H1 (cell line): ENCODE measurements around the gene PCNX3. TPM values are rescaled to one million over a fixed set of nuclear protein-coding genes. Genes with fewer than 3 reads are reported as not detected.

Experiments used
- CTCF ChIA-PET: fragments of 300-600 bp; sonication (Branson Sonifier 250); formaldehyde crosslinking; loops from one replicate; lab custom pipeline; 2021; ENCODE audit not compliant: partially characterized antibody; lab: Charles Lee
- POLR2A ChIA-PET: fragments of 300-600 bp; sonication (Branson Sonifier 250); formaldehyde crosslinking; loops from one replicate; lab custom pipeline; 2021; ENCODE audit warnings: inconsistent platforms; ENCODE audit not compliant: partially characterized antibody; lab: Charles Lee
- DNase-seq, 2 experiments: peaks; one replicate each; pipeline versions ENCODE4 v3.0.0 to v3.0.0-alpha.2; 2010 to 2022; ENCODE audit warnings: low spot score in 2 of 2, low read depth in 1 of 2, mixed read lengths in 1 of 2
- FAIRE-seq: peaks from 2 replicates; lab custom pipeline; 2011; peaks lifted over from hg19 to GRCh38; lab: Jason Lieb, UNC
- H2AFZ ChIP-seq: 2 replicates; pipeline ENCODE4 v1.8.1; 2012; ENCODE audit warnings: low read length, inconsistent platforms
- H2AK5ac ChIP-seq: 2 replicates; pipeline ENCODE4 v1.6.1; 2013; ENCODE audit warnings: low read depth, low read length
- H2BK120ac ChIP-seq: replicated peaks from 2 replicates; pipeline ENCODE3; 2013; ENCODE audit warnings: low read depth, low read length, inconsistent platforms
- H2BK12ac ChIP-seq: 2 replicates; pipeline ENCODE4 v1.6.1; 2013; ENCODE audit warnings: low read depth, low read length
- H2BK15ac ChIP-seq: 2 replicates; pipeline ENCODE4 v1.6.1; 2013; ENCODE audit warnings: low read length
- H2BK20ac ChIP-seq: 2 replicates; pipeline ENCODE4 v1.6.1; 2013; ENCODE audit warnings: low read length
- H2BK5ac ChIP-seq: 2 replicates; pipeline ENCODE4 v1.6.1; 2013; ENCODE audit warnings: low read depth, low read length
- H3K14ac ChIP-seq: 2 replicates; pipeline ENCODE4 v1.6.1; 2013; ENCODE audit warnings: inconsistent platforms; ENCODE audit not compliant: insufficient read length
- H3K18ac ChIP-seq: 2 replicates; pipeline ENCODE4 v1.6.1; 2013; ENCODE audit warnings: low read length; ENCODE audit errors: extremely low read depth
- H3K23ac ChIP-seq: 2 replicates; pipeline ENCODE4 v1.6.1; 2013; ENCODE audit warnings: inconsistent platforms; ENCODE audit not compliant: insufficient read length
- H3K23me2 ChIP-seq: 2 replicates; pipeline ENCODE4 v1.6.1; 2013; ENCODE audit warnings: low read depth, low read length
- H3K27ac ChIP-seq: 2 replicates; pipeline ENCODE4 v1.6.1; 2011; ENCODE audit warnings: low read depth, low read length, inconsistent platforms
- H3K27me3 ChIP-seq, 4 experiments: replicated peaks in 1 of 4; 1 replicate in 1 of 4; 2 replicates in 3 of 4; pipeline versions ENCODE4 v1.6.1 to v1.8.1; 2011 to 2013; ENCODE audit warnings: low read length in 3 of 4, mild to moderate bottlenecking in 3 of 4, inconsistent platforms in 2 of 4, mixed read lengths in 2 of 4, moderate library complexity in 1 of 4; ENCODE audit not compliant: control insufficient read depth in 3 of 4, insufficient read depth in 3 of 4; ENCODE audit errors: extremely low read depth in 1 of 4
- H3K36me3 ChIP-seq, 4 experiments: 2 replicates each; pipeline versions ENCODE4 v1.6.1 to v1.8.1; 2011 to 2013; ENCODE audit warnings: mild to moderate bottlenecking in 4 of 4, low read length in 3 of 4, moderate library complexity in 2 of 4, control low read depth in 1 of 4, inconsistent platforms in 1 of 4; ENCODE audit not compliant: insufficient read depth in 4 of 4, control insufficient read depth in 2 of 4
- H3K4ac ChIP-seq: replicated peaks from 2 replicates; pipeline ENCODE3; 2013; ENCODE audit warnings: low read length, low read depth, mixed read lengths, inconsistent platforms; ENCODE audit not compliant: insufficient read length
- H3K4me1 ChIP-seq, 4 experiments: replicated peaks in 1 of 4; 1 replicate in 1 of 4; 2 replicates in 3 of 4; pipeline versions ENCODE4 v1.6.1 to v1.8.1; 2011 to 2013; ENCODE audit warnings: low read length in 3 of 4, inconsistent platforms in 2 of 4, mixed read lengths in 1 of 4; ENCODE audit not compliant: insufficient read depth in 4 of 4, control insufficient read depth in 3 of 4
- H3K4me2 ChIP-seq, 2 experiments: 2 replicates each; pipeline versions ENCODE4 v1.6.1 to v1.8.1; 2011 to 2013; ENCODE audit warnings: low read depth in 2 of 2, low read length in 2 of 2, control low read depth in 1 of 2, inconsistent platforms in 1 of 2, mild to moderate bottlenecking in 1 of 2; ENCODE audit not compliant: insufficient read depth in 1 of 2
- H3K4me3 ChIP-seq, 4 experiments: fragments of 200-600, 300-600 bp in 1 of 4; sonication (generic), shearing (Covaris generic), sonication (Bioruptor Twin) in 1 of 4; 2 replicates each; pipeline versions ENCODE4 v1.5.1 to v1.8.1; 2011 to 2016; ENCODE audit warnings: low read length in 4 of 4, low read depth in 3 of 4, control low read depth in 2 of 4, inconsistent platforms in 2 of 4, mild to moderate bottlenecking in 2 of 4, mixed read lengths in 1 of 4, moderate library complexity in 1 of 4; ENCODE audit not compliant: insufficient read depth in 2 of 4; ENCODE audit errors: extremely low read depth in 1 of 4
- H3K56ac ChIP-seq: replicated peaks from 2 replicates; pipeline ENCODE3; 2013; ENCODE audit warnings: low read depth, mild to moderate bottlenecking, mixed read lengths, low read length, inconsistent platforms; ENCODE audit not compliant: insufficient read length
- H3K79me1 ChIP-seq: 2 replicates; pipeline ENCODE4 v1.6.1; 2013; ENCODE audit warnings: low read depth, low read length, control low read depth
- H3K79me2 ChIP-seq, 2 experiments: 2 replicates each; pipeline versions ENCODE4 v1.6.1 to v1.8.1; 2012 to 2013; ENCODE audit warnings: low read length in 2 of 2, mild to moderate bottlenecking in 2 of 2, inconsistent platforms in 1 of 2; ENCODE audit not compliant: insufficient read depth in 2 of 2, control insufficient read depth in 1 of 2
- H3K9ac ChIP-seq, 4 experiments: replicated peaks in 1 of 4; 1 replicate in 1 of 4; 2 replicates in 3 of 4; pipeline versions ENCODE4 v1.6.1 to v1.8.1; 2011 to 2013; ENCODE audit warnings: low read depth in 3 of 4, low read length in 3 of 4, control low read depth in 2 of 4, mild to moderate bottlenecking in 2 of 4, moderate library complexity in 2 of 4, inconsistent platforms in 1 of 4; ENCODE audit errors: extremely low read depth in 1 of 4
- H3K9me3 ChIP-seq, 2 experiments: 2 replicates each; pipeline versions ENCODE4 v1.6.1 to v1.8.1; 2012 to 2013; ENCODE audit warnings: mild to moderate bottlenecking in 2 of 2, moderate library complexity in 2 of 2, control low read depth in 1 of 2, inconsistent platforms in 1 of 2, low read depth in 1 of 2, low read length in 1 of 2, mixed read lengths in 1 of 2; ENCODE audit not compliant: insufficient read depth in 2 of 2
- H4K20me1 ChIP-seq, 2 experiments: replicated peaks in 1 of 2; 2 replicates each; pipeline versions ENCODE3 to v1.8.1; 2011 to 2013; ENCODE audit warnings: inconsistent platforms in 2 of 2, low read length in 2 of 2, mild to moderate bottlenecking in 1 of 2; ENCODE audit not compliant: insufficient read depth in 2 of 2, control insufficient read depth in 1 of 2
- H4K5ac ChIP-seq: 2 replicates; pipeline ENCODE4 v1.6.1; 2013; ENCODE audit warnings: low read length, low read depth, mixed read lengths, inconsistent platforms; ENCODE audit not compliant: insufficient read length
- H4K8ac ChIP-seq: 2 replicates; pipeline ENCODE4 v1.8.0; 2013; ENCODE audit warnings: mild to moderate bottlenecking, moderate library complexity, low read length, inconsistent platforms; ENCODE audit not compliant: insufficient read depth; ENCODE audit errors: extremely low read depth
- H4K91ac ChIP-seq: replicated peaks from 2 replicates; pipeline ENCODE3; 2013; ENCODE audit warnings: low read length, mixed read lengths, inconsistent platforms; ENCODE audit not compliant: insufficient read length
- CBX5 ChIP-seq: fragments of 300-800, 300-1000 bp; sonication (generic); IDR thresholded peaks from 2 replicates; pipeline ENCODE4 v1.7.1; 2016; ENCODE audit warnings: antibody characterized with exemption, low read length, low read depth
- CREB1 ChIP-seq: IDR thresholded peaks from 2 replicates; pipeline ENCODE4 v1.6.1; 2012; ENCODE audit warnings: inconsistent platforms
- EGR1 ChIP-seq: IDR thresholded peaks from 2 replicates; pipeline ENCODE4 v1.6.1; 2011; ENCODE audit warnings: low read depth, low read length, borderline replicate concordance
- EZH2 ChIP-seq: fragments of 200-600 bp; sonication (generic); IDR thresholded peaks from 2 replicates; pipeline ENCODE4 v1.7.1; 2012; ENCODE audit warnings: low read depth, mild to moderate bottlenecking, moderate library complexity, low read length, inconsistent platforms; ENCODE audit not compliant: severe bottlenecking
- KDM4A ChIP-seq: IDR thresholded peaks from one replicate; pipeline ENCODE4 v1.7.1; 2012; ENCODE audit warnings: low read depth, mild to moderate bottlenecking, moderate library complexity, low read length, inconsistent platforms; ENCODE audit not compliant: severe bottlenecking
- NRF1 ChIP-seq: IDR thresholded peaks from 2 replicates; pipeline ENCODE4 v1.6.1; 2011; ENCODE audit warnings: mild to moderate bottlenecking, low read depth, low read length, improper control_type of control experiment
- RBBP5 ChIP-seq: IDR thresholded peaks from 2 replicates; pipeline ENCODE4 v1.7.1; 2012; ENCODE audit warnings: low read depth, mild to moderate bottlenecking, inconsistent platforms, low read length, moderate library complexity, borderline replicate concordance
- RFX5 ChIP-seq: IDR thresholded peaks from 2 replicates; pipeline ENCODE4 v1.6.1; 2011; ENCODE audit warnings: low read depth, low read length, improper control_type of control experiment, borderline replicate concordance
- SIN3A ChIP-seq, 2 experiments: IDR thresholded peaks in 1 of 2; conservative IDR thresholded peaks in 1 of 2; 2 replicates each; pipeline ENCODE4 v1.6.1; 2011 to 2012; ENCODE audit warnings: low read length in 2 of 2, improper control_type of control experiment in 1 of 2, low read depth in 1 of 2, mild to moderate bottlenecking in 1 of 2
- SUZ12 ChIP-seq: fragments of 200-600 bp; sonication (generic); IDR thresholded peaks from 2 replicates; pipeline ENCODE4 v1.6.1; 2012; ENCODE audit warnings: mild to moderate bottlenecking, inconsistent platforms, low read length, moderate library complexity, mixed read lengths
- WGBS, 2 experiments: shearing (Covaris generic) in 1 of 2; methylation state at CpG; one replicate each; pipeline versions ENCODE4 v1.1.6 to v1.1.7; 2013 to 2015; ENCODE audit warnings: low lambda C conversion rate in 2 of 2, mixed read lengths in 2 of 2, inconsistent platforms in 1 of 2, low coverage in 1 of 2, missing lambda C conversion rate in 1 of 2; ENCODE audit not compliant: insufficient replicate concordance in 2 of 2, insufficient coverage in 1 of 2, insufficient read length in 1 of 2; ENCODE audit errors: extremely low coverage in 1 of 2, missing lambda C conversion rate in 1 of 2; 5-methylcytosine and 5-hydroxymethylcytosine counted together
- polyA plus RNA-seq, 7 experiments: library from polyadenylated mRNA; depleted of rRNA in 3 of 7; stranded (reverse) in 5 of 7; unstranded in 2 of 7; fragments of >200 nt in 5 of 7; fragments of 200-250 nt in 2 of 7; gene quantifications; 1 replicate in 5 of 7; 2 replicates in 1 of 7; 4 replicates in 1 of 7; pipeline versions ENCODE4 v1.2.1 to v1.2.3, GENCODE V29; 2011 to 2013; ENCODE audit warnings: missing spikeins in 2 of 7, mixed read lengths in 2 of 7
- total RNA-seq: library from RNA; stranded (reverse); fragmentation: NEBNext Ultra II Directional; extraction: Animal tissue kit (Norgen Biotek cat#: 25700); gene quantifications from 2 replicates; pipeline ENCODE4 v1.2.1, GENCODE V29; 2021
- TF ChIP-seq, protein P1 (sequence below): IDR thresholded peaks from 2 replicates; pipeline ENCODE4 v1.6.1; 2011; ENCODE audit warnings: low read length, improper control_type of control experiment

Gene PCNX3
- total and polyA plus RNA-seq, 2 of the 8 experiments (the other 6 are each of a cell fraction or from before 2014, with no cell fraction given) = 27.2 to 38.8 TPM

DNA sequence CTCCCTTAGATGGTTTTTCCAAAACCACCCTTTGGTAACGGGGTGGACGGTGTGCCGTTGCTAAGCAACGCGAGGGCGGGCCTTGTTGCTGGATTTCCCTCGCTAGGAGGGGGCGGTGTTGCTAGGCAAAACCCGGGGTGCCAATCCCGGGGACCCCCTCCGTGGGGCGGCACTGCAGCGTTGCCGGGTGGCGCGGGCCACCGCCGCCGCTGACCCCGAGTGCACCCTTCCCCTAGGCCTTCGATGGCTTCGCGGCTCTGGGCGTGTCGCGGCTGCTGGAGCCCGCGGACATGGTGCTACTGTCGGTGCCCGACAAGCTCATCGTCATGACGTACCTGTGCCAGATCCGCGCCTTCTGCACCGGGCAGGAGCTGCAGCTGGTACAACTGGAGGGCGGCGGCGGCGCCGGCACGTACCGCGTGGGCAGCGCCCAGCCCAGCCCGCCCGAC, 30.8 kb upstream of the PCNX3 start:
- Histone ChIP-seq H3K9ac (no peak overlapping the region), H2AFZ (no peak overlapping the region), H3K14ac (no peak overlapping the region)
- TF ChIP-seq SUZ12 = peak; percentile 55
- no peak for TF ChIP-seq EGR1
- TF ChIP-seq, protein P1, sequence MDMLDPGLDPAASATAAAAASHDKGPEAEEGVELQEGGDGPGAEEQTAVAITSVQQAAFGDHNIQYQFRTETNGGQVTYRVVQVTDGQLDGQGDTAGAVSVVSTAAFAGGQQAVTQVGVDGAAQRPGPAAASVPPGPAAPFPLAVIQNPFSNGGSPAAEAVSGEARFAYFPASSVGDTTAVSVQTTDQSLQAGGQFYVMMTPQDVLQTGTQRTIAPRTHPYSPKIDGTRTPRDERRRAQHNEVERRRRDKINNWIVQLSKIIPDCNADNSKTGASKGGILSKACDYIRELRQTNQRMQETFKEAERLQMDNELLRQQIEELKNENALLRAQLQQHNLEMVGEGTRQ = no peak
- peak; percentile 51 for TF ChIP-seq KDM4A
- TF ChIP-seq RBBP5 = 0 out of 2 replicates have a peak, but pooled peaks have one; percentile 59
- no peak for TF ChIP-seq NRF1
- 0 out of 2 replicates have a peak, but pooled peaks have one; percentile 32 for TF ChIP-seq RFX5
- peak in 1 of 2 experiments; percentile 34; a peak in 1 of 4 replicates for TF ChIP-seq SIN3A (conservative IDR thresholded peaks at IDR 0.05 in 1 of 2, IDR thresholded peaks at IDR 0.05 in 1 of 2; ENCODE audit: low read depth in 1 of 2, low read length in 2 of 2)
- TF ChIP-seq CBX5 = no peak
- TF ChIP-seq CREB1 = peak; percentile 24; the same call in 1 of the 2 replicates
- peak; percentile 53 for TF ChIP-seq EZH2

More for the DNA sequence above, 30.8 kb upstream of the PCNX3 start:
- H3K4me3 ChIP-seq = peak overlapping the region; percentile 8 to 55 (median 32); a peak in 7 of 8 replicates
- no peak overlapping the region for H4K91ac ChIP-seq
- peaks cover 0 to 2% of the 10 kb centered on the region in 2 experiments for H4K20me1 ChIP-seq
- no peak overlapping the region for H2BK20ac ChIP-seq
- H3K4me1 ChIP-seq = peaks cover 0 to 22% (median 6%) of the 10 kb centered on the region in 4 experiments; a peak in 6 of 7 replicates
- H2BK120ac ChIP-seq = no peak overlapping the region
- H3K79me1 ChIP-seq = no peaks in the 10 kb centered on the region
- no peak overlapping the region for H3K56ac ChIP-seq
- H3K23me2 ChIP-seq = peaks cover 3% of the 10 kb centered on the region; the same call in 1 of the 2 replicates
- no peak overlapping the region for H3K27ac ChIP-seq
- H2AK5ac ChIP-seq = no peak overlapping the region
- H3K9me3 ChIP-seq = no peaks in the 10 kb centered on the region
- H4K8ac ChIP-seq = no peak overlapping the region
- FAIRE-seq (no peak), DNase-seq (peak in 1 of 2 experiments; percentile 72)
- WGBS, 2 experiments = 10% methylated on average over 46 of the region's 46 CpGs; no CpG with 5 or more reads in 1 of the 2 experiments
- no peak overlapping the region for H3K18ac ChIP-seq
- POLR2A ChIA-PET = interaction anchor here (0.5 to 4.4 kb wide), 10 partner anchors 9 to 91 kb away, joined by 3 to 36 read pairs (median 4); partner anchors contain the start of genes EHBP1L1, FAM89B, KCNK7 and MALAT1
- no peak overlapping the region for H2BK15ac ChIP-seq
- no peaks in the 10 kb centered on the region for H3K79me2 ChIP-seq
- no peak overlapping the region for H4K5ac ChIP-seq
- no peak overlapping the region for H2BK5ac ChIP-seq
- H3K4ac ChIP-seq = no peak overlapping the region
- H3K4me2 ChIP-seq = peak overlapping the region; percentile 54 to 85
- no peak overlapping the region for H3K23ac ChIP-seq
- H3K36me3 ChIP-seq = no peaks in the 10 kb centered on the region
- no peak overlapping the region for H2BK12ac ChIP-seq
- peaks cover 20 to 47% (median 39%) of the 10 kb centered on the region in 4 experiments; a peak in 6 of 7 replicates for H3K27me3 ChIP-seq
- CTCF ChIA-PET = interaction anchor here (1.0 to 14.5 kb wide), 9 partner anchors 9 to 169 kb away, joined by 3 to 227 read pairs (median 21); partner anchors contain the start of genes EHBP1L1, FAM89B, KCNK7 and ZNRD2
